SK-N-SH (cell line): ENCODE data around the gene CYP1A1. TPM values are rescaled to one million over a fixed set of nuclear protein-coding genes. Genes with fewer than 3 reads are reported as not detected.

Experiments used
- CTCF ChIA-PET: fragments of 300-600, 350-600 bp; formaldehyde crosslinking; extraction: SDS; loops from one replicate; lab custom pipeline; 2021; lab: Yijun Ruan, JAX
- POLR2A ChIA-PET: fragments of 350-600 bp; sonication (Branson Sonifier 250); formaldehyde crosslinking; extraction: SDS; loops from one replicate; lab custom pipeline; 2020; ENCODE audit warnings: antibody characterized with exemption, inconsistent platforms; lab: Yijun Ruan, JAX
- DNase-seq: peaks from one replicate; pipeline ENCODE4 v3.0.0; 2012
- H2AFZ ChIP-seq: fragments of 200-600 bp; sonication (generic); 2 replicates; pipeline ENCODE4 v1.8.1; 2016; ENCODE audit warnings: antibody characterized with exemption, mild to moderate bottlenecking, low read depth
- H3F3A ChIP-seq: fragments of 200-600 bp; sonication (generic); replicated peaks from 2 replicates; pipeline ENCODE3; 2016; ENCODE audit warnings: antibody characterized with exemption, mild to moderate bottlenecking; ENCODE audit not compliant: insufficient read depth
- H3K27ac ChIP-seq, 2 experiments: fragments of 200-500 bp in 1 of 2; fragments of 200-600 bp in 1 of 2; sonication (Bioruptor generic) in 1 of 2; sonication (generic), shearing (Covaris generic) in 1 of 2; 2 replicates each; pipeline versions ENCODE4 v1.5.1 to v1.6.1; 2014 to 2016; ENCODE audit warnings: low read depth in 2 of 2, inconsistent platforms in 1 of 2, low read length in 1 of 2, mild to moderate bottlenecking in 1 of 2, mixed read lengths in 1 of 2
- H3K27me3 ChIP-seq: fragments of 200-600 bp; sonication (generic), shearing (Covaris generic); 2 replicates; pipeline ENCODE4 v1.6.1; 2016; ENCODE audit warnings: mixed run types; ENCODE audit not compliant: insufficient read depth
- H3K36me3 ChIP-seq, 2 experiments: fragments of 200-500 bp in 1 of 2; fragments of 200-600 bp in 1 of 2; sonication (Bioruptor generic) in 1 of 2; sonication (generic) in 1 of 2; replicated peaks in 1 of 2; 2 replicates each; pipeline versions ENCODE3 to v1.5.1; 2014 to 2016; ENCODE audit warnings: low read length in 1 of 2, mild to moderate bottlenecking in 1 of 2; ENCODE audit not compliant: insufficient read depth in 2 of 2, control insufficient read depth in 1 of 2
- H3K4me1 ChIP-seq, 2 experiments: fragments of 200-500 bp in 1 of 2; fragments of 200-600 bp in 1 of 2; sonication (Bioruptor generic) in 1 of 2; sonication (generic), shearing (Covaris generic) in 1 of 2; 2 replicates each; pipeline versions ENCODE4 v1.5.1 to v1.6.1; 2014 to 2016; ENCODE audit warnings: low read depth in 1 of 2, low read length in 1 of 2, mixed run types in 1 of 2; ENCODE audit not compliant: insufficient read depth in 2 of 2, control insufficient read depth in 1 of 2
- H3K4me2 ChIP-seq: fragments of 200-600 bp; sonication (generic), shearing (Covaris generic); 2 replicates; pipeline ENCODE4 v1.6.1; 2017; ENCODE audit warnings: mixed run types
- H3K4me3 ChIP-seq, 2 experiments: fragments of 200-500 bp in 1 of 2; fragments of 200-600 bp in 1 of 2; sonication (Bioruptor generic) in 1 of 2; sonication (generic), shearing (Covaris generic) in 1 of 2; 2 replicates each; pipeline versions ENCODE4 v1.5.1 to v1.8.1; 2014 to 2016; ENCODE audit warnings: low read depth in 2 of 2, inconsistent platforms in 1 of 2, low read length in 1 of 2, mild to moderate bottlenecking in 1 of 2, mixed read lengths in 1 of 2, moderate library complexity in 1 of 2
- H3K79me2 ChIP-seq: fragments of 200-600 bp; sonication (generic); 2 replicates; pipeline ENCODE4 v1.8.1; 2017; ENCODE audit warnings: mild to moderate bottlenecking; ENCODE audit not compliant: insufficient read depth
- H3K9ac ChIP-seq: fragments of 200-600 bp; sonication (generic); 2 replicates; pipeline ENCODE4 v1.6.1; 2017; ENCODE audit warnings: mixed run types
- H3K9me2 ChIP-seq: fragments of 200-600 bp; sonication (generic); 2 replicates; pipeline ENCODE4 v1.6.1; 2017; ENCODE audit warnings: mixed run types
- H3K9me3 ChIP-seq: fragments of 200-600 bp; sonication (generic); 2 replicates; pipeline ENCODE4 v1.6.1; 2017; ENCODE audit warnings: mixed run types, mild to moderate bottlenecking, moderate library complexity
- H4K20me1 ChIP-seq: fragments of 200-600 bp; sonication (generic); 2 replicates; pipeline ENCODE4 v1.6.1; 2017; ENCODE audit warnings: mild to moderate bottlenecking, mixed run types; ENCODE audit not compliant: insufficient read depth
- CHD2 ChIP-seq: fragments of 150-350 bp; IDR thresholded peaks from 2 replicates; pipeline ENCODE4 v1.6.1; 2018; ENCODE audit warnings: low read length; ENCODE audit not compliant: partially characterized antibody
- CTCF ChIP-seq: fragments of 200-600 bp; sonication (generic); IDR thresholded peaks from 2 replicates; pipeline ENCODE4 v1.6.1; 2017; ENCODE audit warnings: antibody characterized with exemption, mild to moderate bottlenecking, moderate library complexity
- ELF1 ChIP-seq: IDR thresholded peaks from 2 replicates; pipeline ENCODE4 v1.4.0; 2012
- EP300 ChIP-seq, 2 experiments: IDR thresholded peaks; 2 replicates each; pipeline versions ENCODE4 v1.4.0 to v1.6.1; 2012; ENCODE audit warnings: borderline replicate concordance in 1 of 2, low read depth in 1 of 2, low read length in 1 of 2
- EZH2phosphoT487 ChIP-seq: fragments of 200-600 bp; sonication (generic); IDR thresholded peaks from 2 replicates; pipeline ENCODE4 v1.6.1; 2017; ENCODE audit warnings: low read depth, mixed run types, mild to moderate bottlenecking, antibody characterized with exemption, moderate library complexity, borderline replicate concordance
- FOSL2 ChIP-seq: IDR thresholded peaks from 2 replicates; pipeline ENCODE4 v1.4.0; 2012; ENCODE audit warnings: low read depth, mild to moderate bottlenecking, moderate library complexity, borderline replicate concordance
- FOXJ3 ChIP-seq: sonication (generic); formaldehyde crosslinking; IDR thresholded peaks from 2 replicates; pipeline ENCODE4 v1.5.1; 2020; ENCODE audit warnings: mild to moderate bottlenecking, missing genetic modification reagents
- GATA2 ChIP-seq: sonication (generic); formaldehyde crosslinking; IDR thresholded peaks from 2 replicates; pipeline ENCODE4 v1.5.0; 2020; ENCODE audit warnings: mild to moderate bottlenecking, missing genetic modification reagents
- MAX ChIP-seq: IDR thresholded peaks from 2 replicates; pipeline ENCODE4 v1.4.0; 2012; ENCODE audit warnings: low read depth
- NRF1 ChIP-seq: IDR thresholded peaks from 2 replicates; pipeline ENCODE4 v1.6.1; 2012; ENCODE audit warnings: low read depth, mild to moderate bottlenecking, low read length
- PBX3 ChIP-seq: IDR thresholded peaks from 2 replicates; pipeline ENCODE4; 2012
- RAD21 ChIP-seq: IDR thresholded peaks from 2 replicates; pipeline ENCODE4 v1.6.1; 2012; ENCODE audit warnings: mild to moderate bottlenecking, low read length
- REST ChIP-seq: IDR thresholded peaks from 2 replicates; pipeline ENCODE4 v1.6.1; 2012; ENCODE audit warnings: mild to moderate bottlenecking, low read depth, low read length, moderate library complexity
- SMC3 ChIP-seq: IDR thresholded peaks from 2 replicates; pipeline ENCODE4 v1.6.1; 2012; ENCODE audit warnings: low read depth, low read length, improper control_type of control experiment
- TAF1 ChIP-seq: IDR thresholded peaks from 2 replicates; pipeline ENCODE4 v1.6.1; 2012; ENCODE audit warnings: low read depth, mild to moderate bottlenecking, low read length, moderate library complexity, borderline replicate concordance
- TCF12 ChIP-seq: IDR thresholded peaks from 2 replicates; pipeline ENCODE4 v1.4.0; 2012
- USF1 ChIP-seq: IDR thresholded peaks from 2 replicates; pipeline ENCODE4 v1.4.0; 2012; ENCODE audit warnings: low read depth, borderline replicate concordance
- ZBTB33 ChIP-seq: IDR thresholded peaks from 2 replicates; pipeline ENCODE4 v1.4.0; 2012; ENCODE audit warnings: low read depth, borderline replicate concordance
- WGBS: methylation state at CpG from one replicate; pipeline ENCODE4 v1.1.6; 2017; ENCODE audit warnings: low lambda C conversion rate; 5-methylcytosine and 5-hydroxymethylcytosine counted together
- polyA plus RNA-seq, 3 experiments: library from polyadenylated mRNA; depleted of rRNA; stranded (reverse); fragments of >200 nt; gene quantifications; 2 replicates each; pipeline ENCODE4 v1.2.3, GENCODE V29; 2012

CYP1A1 gene
- polyA plus RNA-seq, 1 of the 3 experiments (the other 2 are of a cell fraction): 0.07 TPM

GRCh38 chr15:74758736-74759135 is 33.4 kb upstream of the CYP1A1 start (continued):
- TF ChIP-seq REST (no peak), PBX3 (no peak), ZBTB33 (no peak), TCF12 (no peak), TAF1 (no peak), SMC3 (no peak), RAD21 (no peak), NRF1 (no peak)

- no peaks in the 10 kb centered on the region for H3K79me2 ChIP-seq
- no peak for TF ChIP-seq ZBTB33
- TF ChIP-seq FOXJ3: no peak
- TF ChIP-seq FOSL2: no peak
- TF ChIP-seq CHD2: no peak
- TF ChIP-seq SMC3: no peak
- TF ChIP-seq ELF1: no peak
- TF ChIP-seq GATA2: no peak
- TF ChIP-seq MAX: no peak
- TF ChIP-seq EP300 (IDR thresholded peaks at IDR 0.05; ENCODE audit: borderline replicate concordance in 1 of 2, low read depth in 1 of 2, low read length in 1 of 2): no peak
- no peak for TF ChIP-seq EZH2phosphoT487
- TF ChIP-seq USF1: no peak
- TF ChIP-seq TAF1: no peak
- no peak for TF ChIP-seq CTCF
- TF ChIP-seq, all 33 proteins: peak for 0
- WGBS: 83% methylated on average over 19 of the region's 20 CpGs
- POLR2A ChIA-PET: no interaction called here
- H3K4me1 ChIP-seq: no peaks in the 10 kb centered on the region
- H4K20me1 ChIP-seq: no peaks in the 10 kb centered on the region
- no peaks in the 10 kb centered on the region for H3K9me3 ChIP-seq
- no peak overlapping the region for H3K4me2 ChIP-seq
- peaks cover 10% of the 10 kb centered on the region for H3F3A ChIP-seq
- DNase-seq: no peak
- no peak overlapping the region for H3K27ac ChIP-seq
- CTCF ChIA-PET: interaction anchor here (0.9 to 4.8 kb wide), 3 partner anchors 14 to 123 kb away, joined by 3 to 30 read pairs (median 3); no protein-coding TSS in a partner anchor
- no peak overlapping the region for H3K9ac ChIP-seq
- no peaks in the 10 kb centered on the region for H3K36me3 ChIP-seq
- no peaks in the 10 kb centered on the region for H3K9me2 ChIP-seq
- 0 out of 2 replicates have a peak, but pooled peaks cover 7% of the 10 kb centered on the region for H3K27me3 ChIP-seq
- no peak overlapping the region for H3K4me3 ChIP-seq
- H2AFZ ChIP-seq: no peak overlapping the region
Observed at GRCh38 chr15:74754593-74755215, 29.4 kb upstream of the CYP1A1 start.
